Gastroesophageal sphincter (tissue), 4 donors: ENCODE data around the gene KRTAP9-2. TPM values are rescaled to one million over a fixed set of nuclear protein-coding genes. Genes with fewer than 3 reads are reported as not detected.
"Not testable (repeated sequence)": the region's sequence is repeated elsewhere in the genome, so short reads cannot be mapped to it uniquely, and the experiment has no call there.

ENCODE experiments used
- ATAC-seq: fragments of 150-250 bp; one replicate; pipeline ENCODE4 v1.9.1; 2016; ENCODE audit warnings: mild to moderate bottlenecking, moderate library complexity
- H3K27ac ChIP-seq, 4 donors: fragments of 200-600 bp; sonication (generic) in 3 of 4; 1 replicate in 3 of 4; 2 replicates in 1 of 4; pipeline ENCODE4 v1.5.1; 2016 to 2019
- H3K27me3 ChIP-seq: fragments of 200-600 bp; sonication (generic); one replicate; pipeline ENCODE4 v1.5.1; 2019
- H3K36me3 ChIP-seq, 2 donors: fragments of 200-600 bp; sonication (generic); one replicate each; pipeline ENCODE4 v1.5.1; 2019; ENCODE audit warnings: control low read depth in 1 of 2
- H3K4me1 ChIP-seq, 3 donors: fragments of 200-600 bp; sonication (generic); 1 replicate in 2 of 3; 2 replicates in 1 of 3; pipeline ENCODE4 v1.5.1; 2016 to 2019; ENCODE audit warnings: control low read depth in 2 of 3
- H3K4me3 ChIP-seq, 2 donors: fragments of 200-600 bp; sonication (generic); one replicate each; pipeline ENCODE4 v1.5.1; 2019; ENCODE audit warnings: mild to moderate bottlenecking in 1 of 2, moderate library complexity in 1 of 2
- H3K9me3 ChIP-seq, 3 donors: fragments of 200-600 bp; sonication (generic); one replicate each; pipeline ENCODE4 v1.5.1; 2017 to 2019; ENCODE audit warnings: control low read depth in 2 of 3
- EP300 ChIP-seq: sonication (generic); formaldehyde crosslinking; IDR thresholded peaks from one replicate; pipeline ENCODE4 v1.6.1; 2017; ENCODE audit warnings: antibody characterized with exemption, mild to moderate bottlenecking
- POLR2A ChIP-seq, 2 donors: fragments of 450-650 bp; IDR thresholded peaks; one replicate each; pipeline ENCODE4 v1.6.1; 2017; ENCODE audit warnings: antibody characterized with exemption in 2 of 2, mild to moderate bottlenecking in 2 of 2, moderate library complexity in 1 of 2
- POLR2AphosphoS5 ChIP-seq: sonication (generic); formaldehyde crosslinking; IDR thresholded peaks from one replicate; pipeline ENCODE4 v1.6.1; 2017; ENCODE audit warnings: antibody characterized with exemption
- WGBS, 2 donors: methylation state at CpG; one replicate each; pipeline ENCODE4 v1.1.5; 2018; ENCODE audit warnings: low coverage in 1 of 2; 5-methylcytosine and 5-hydroxymethylcytosine counted together
- total RNA-seq, 4 donors: library from RNA; depleted of rRNA; stranded (reverse); fragments of >200 nt; gene quantifications; one replicate each; pipeline ENCODE4 v1.1.0, GENCODE V29; 2016
- TF ChIP-seq, protein P1 (sequence below), 4 experiments: fragments of 200-600 bp in 2 of 4; fragments of 450-650 bp in 2 of 4; sonication (generic) in 1 of 4; IDR thresholded peaks; one replicate each; pipeline ENCODE4 v1.5.1; 2017 to 2019; ENCODE audit warnings: antibody characterized with exemption in 4 of 4, mild to moderate bottlenecking in 2 of 4, moderate library complexity in 2 of 4

Gene KRTAP9-2
- total RNA-seq, 4 donors from 2014 or later = not detected

DNA sequence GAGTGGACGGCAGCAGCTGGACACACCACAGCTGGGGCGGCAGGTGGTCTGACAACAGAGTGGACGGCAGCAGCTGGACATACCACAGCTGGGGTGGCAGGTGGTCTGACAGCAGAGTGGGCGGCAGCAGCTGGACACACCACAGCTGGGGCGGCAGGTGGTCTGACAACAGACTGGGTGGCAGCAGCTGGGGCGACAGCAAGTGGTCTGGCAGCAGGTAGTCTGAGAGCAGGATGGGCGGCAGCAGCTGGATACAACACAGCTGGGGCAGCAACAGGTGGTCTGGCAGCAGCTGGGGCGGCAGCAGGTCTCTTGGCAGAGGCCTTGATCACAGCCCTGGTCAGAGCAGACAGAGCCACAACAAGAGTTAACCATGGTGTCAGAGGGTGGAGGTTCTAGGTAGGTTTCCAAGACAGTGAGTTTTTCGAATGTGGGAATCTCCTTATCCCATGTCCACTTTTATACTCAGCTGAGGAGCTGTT, 41.9 kb upstream of the KRTAP9-2 start, which contains the start of gene KRTAP4-1:
Gene KRTAP4-1, minus strand, starts transcription at position 432 of the 482 bp plus-strand sequence. Its CDS starts 57 bp downstream, at position 375.
- H3K9me3 ChIP-seq = no peaks in the 10 kb centered on the region
- H3K4me3 ChIP-seq = no peak within 1 kb of the TSS
- ATAC-seq = no peak
- TF ChIP-seq POLR2AphosphoS5 (no peak), POLR2A (IDR thresholded peaks at IDR 0.05) (no peak), EP300 (no peak)
- TF ChIP-seq, protein P1, sequence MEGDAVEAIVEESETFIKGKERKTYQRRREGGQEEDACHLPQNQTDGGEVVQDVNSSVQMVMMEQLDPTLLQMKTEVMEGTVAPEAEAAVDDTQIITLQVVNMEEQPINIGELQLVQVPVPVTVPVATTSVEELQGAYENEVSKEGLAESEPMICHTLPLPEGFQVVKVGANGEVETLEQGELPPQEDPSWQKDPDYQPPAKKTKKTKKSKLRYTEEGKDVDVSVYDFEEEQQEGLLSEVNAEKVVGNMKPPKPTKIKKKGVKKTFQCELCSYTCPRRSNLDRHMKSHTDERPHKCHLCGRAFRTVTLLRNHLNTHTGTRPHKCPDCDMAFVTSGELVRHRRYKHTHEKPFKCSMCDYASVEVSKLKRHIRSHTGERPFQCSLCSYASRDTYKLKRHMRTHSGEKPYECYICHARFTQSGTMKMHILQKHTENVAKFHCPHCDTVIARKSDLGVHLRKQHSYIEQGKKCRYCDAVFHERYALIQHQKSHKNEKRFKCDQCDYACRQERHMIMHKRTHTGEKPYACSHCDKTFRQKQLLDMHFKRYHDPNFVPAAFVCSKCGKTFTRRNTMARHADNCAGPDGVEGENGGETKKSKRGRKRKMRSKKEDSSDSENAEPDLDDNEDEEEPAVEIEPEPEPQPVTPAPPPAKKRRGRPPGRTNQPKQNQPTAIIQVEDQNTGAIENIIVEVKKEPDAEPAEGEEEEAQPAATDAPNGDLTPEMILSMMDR (IDR thresholded peaks at IDR 0.05) = no peak
- H3K27ac ChIP-seq = no peak within 1 kb of the TSS
- H3K36me3 ChIP-seq = no peaks in the 10 kb centered on the region
- 0 to 23% methylated on average over 1 to 3 of the region's 9 CpGs for WGBS, 2 donors
- H3K27me3 ChIP-seq = peaks cover 22% of the 10 kb centered on the region
- no peaks in the 10 kb centered on the region for H3K4me1 ChIP-seq

DNA sequence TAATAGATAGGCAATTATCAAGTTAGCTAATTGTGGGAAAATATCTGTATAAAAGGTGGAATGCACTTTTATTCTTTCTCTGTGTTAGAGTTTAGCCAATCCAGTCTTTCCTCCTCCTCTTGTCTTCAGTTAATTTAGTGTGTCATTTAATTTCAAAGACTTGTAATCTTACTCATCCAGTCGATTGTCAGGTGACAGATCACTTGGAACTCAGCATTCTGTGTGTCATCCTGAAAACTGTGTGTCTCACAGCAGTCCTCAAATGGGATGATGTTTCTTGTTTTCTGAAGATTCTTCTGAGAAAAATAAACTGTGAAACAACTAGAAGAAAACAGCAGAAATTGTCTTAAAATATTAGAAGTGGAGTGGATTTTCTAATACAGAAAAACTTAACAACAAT, 41.4 kb upstream of the KRTAP9-2 start:
- no peaks in the 10 kb centered on the region for H3K4me1 ChIP-seq
- no peaks in the 10 kb centered on the region for H3K9me3 ChIP-seq
- peaks cover 27% of the 10 kb centered on the region for H3K27me3 ChIP-seq
- WGBS, 2 donors = 24% methylated on average over 1 of the region's 1 CpG; no CpG with 5 or more reads in 1 of the 2 donors
- no peak for ATAC-seq
- H3K36me3 ChIP-seq = no peaks in the 10 kb centered on the region
- H3K27ac ChIP-seq = no peak overlapping the region
- TF ChIP-seq EP300 (no peak), POLR2AphosphoS5 (no peak)
- H3K4me3 ChIP-seq = no peak overlapping the region

DNA sequence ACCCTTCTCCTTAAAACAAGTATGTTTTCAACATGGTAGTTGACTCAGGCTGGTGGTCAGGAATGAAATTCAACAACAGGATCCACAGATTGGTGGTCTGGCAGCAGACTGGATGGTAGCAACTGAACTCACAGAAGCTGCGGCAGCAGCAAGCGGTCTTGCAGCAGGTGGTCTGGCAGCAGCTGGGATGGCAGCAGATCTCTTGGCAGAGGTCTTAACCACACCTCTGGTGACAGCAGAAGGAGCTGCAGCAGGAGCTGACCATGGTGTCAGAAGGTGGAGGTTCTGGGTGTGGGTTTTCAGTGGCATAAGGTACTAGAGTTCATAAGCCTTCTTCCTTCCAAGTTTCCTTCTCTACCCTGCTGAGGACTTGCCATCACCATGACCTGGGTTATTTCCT, 39.6 kb upstream of the KRTAP9-2 start:
- Histone ChIP-seq H3K27me3 (peaks cover 32% of the 10 kb centered on the region), H3K27ac (no peak overlapping the region), H3K36me3 (no peaks in the 10 kb centered on the region), H3K4me1 (no peaks in the 10 kb centered on the region), H3K4me3 (no peak overlapping the region), H3K9me3 (no peaks in the 10 kb centered on the region)
- WGBS, 2 donors = 90% methylated on average over 2 of the region's 2 CpGs; no CpG with 5 or more reads in 1 of the 2 donors
- no peak for ATAC-seq
- TF ChIP-seq EP300 (no peak), POLR2AphosphoS5 (no peak)
- TF ChIP-seq, protein P1 (IDR thresholded peaks at IDR 0.05) = no peak

DNA sequence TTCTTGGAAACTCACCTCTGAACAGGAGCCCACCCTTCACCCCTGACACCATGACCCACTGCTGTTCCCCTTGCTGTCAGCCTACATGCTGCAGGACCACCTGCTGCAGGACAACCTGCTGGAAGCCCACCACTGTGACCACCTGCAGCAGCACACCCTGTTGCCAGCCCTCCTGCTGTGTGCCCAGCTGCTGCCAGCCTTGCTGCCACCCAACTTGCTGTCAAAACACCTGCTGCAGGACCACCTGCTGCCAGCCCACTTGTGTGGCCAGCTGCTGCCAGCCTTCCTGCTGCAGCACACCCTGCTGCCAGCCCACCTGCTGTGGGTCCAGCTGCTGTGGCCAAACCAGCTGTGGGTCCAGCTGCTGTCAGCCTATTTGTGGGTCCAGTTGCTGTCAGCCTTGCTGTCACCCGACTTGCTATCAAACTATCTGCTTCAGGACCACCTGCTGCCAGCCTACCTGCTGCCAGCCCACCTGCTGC, 36.6 kb upstream of the KRTAP9-2 start, which contains the start of gene KRTAP9-1:
Gene KRTAP9-1, plus strand, starts transcription at position 51 of the 482 bp plus-strand sequence. Its CDS starts 0 bp downstream, at position 51.
- H3K4me3 ChIP-seq, H3K4me1 ChIP-seq, ATAC-seq, H3K36me3 ChIP-seq, H3K27ac ChIP-seq, H3K9me3 ChIP-seq: not testable (repeated sequence)
- WGBS, 2 donors = no CpG with 5 or more reads among the region's 1 CpG
- H3K27me3 ChIP-seq = peaks cover 20% of the 10 kb centered on the region

DNA sequence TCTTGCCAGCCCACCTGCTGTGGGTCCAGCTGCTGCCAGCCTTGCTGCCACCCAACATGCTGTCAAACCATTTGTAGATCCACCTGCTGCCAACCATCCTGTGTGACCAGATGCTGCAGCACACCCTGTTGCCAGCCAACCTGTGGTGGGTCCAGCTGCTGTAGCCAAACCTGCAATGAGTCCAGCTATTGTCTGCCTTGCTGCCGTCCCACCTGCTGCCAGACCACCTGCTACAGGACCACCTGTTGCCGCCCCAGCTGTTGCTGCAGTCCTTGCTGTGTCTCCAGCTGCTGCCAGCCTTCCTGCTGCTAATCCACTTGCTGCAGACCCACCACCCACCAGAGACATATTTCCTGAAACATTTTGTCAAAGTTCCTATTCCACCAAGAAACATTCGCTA, 36.1 kb upstream of the KRTAP9-2 start:
- Histone ChIP-seq H3K27me3 (peaks cover 20% of the 10 kb centered on the region), H3K4me3 (no peak overlapping the region), H3K9me3 (no peaks in the 10 kb centered on the region), H3K27ac (no peak overlapping the region), H3K36me3 (no peaks in the 10 kb centered on the region), H3K4me1 (no peaks in the 10 kb centered on the region)
- 75 to 88% methylated on average over 1 to 2 of the region's 3 CpGs for WGBS, 2 donors
- no peak for ATAC-seq
- TF ChIP-seq, protein P1 (IDR thresholded peaks at IDR 0.05) = no peak
- TF ChIP-seq POLR2A (IDR thresholded peaks at IDR 0.05) (no peak), POLR2AphosphoS5 (no peak), EP300 (no peak)

DNA sequence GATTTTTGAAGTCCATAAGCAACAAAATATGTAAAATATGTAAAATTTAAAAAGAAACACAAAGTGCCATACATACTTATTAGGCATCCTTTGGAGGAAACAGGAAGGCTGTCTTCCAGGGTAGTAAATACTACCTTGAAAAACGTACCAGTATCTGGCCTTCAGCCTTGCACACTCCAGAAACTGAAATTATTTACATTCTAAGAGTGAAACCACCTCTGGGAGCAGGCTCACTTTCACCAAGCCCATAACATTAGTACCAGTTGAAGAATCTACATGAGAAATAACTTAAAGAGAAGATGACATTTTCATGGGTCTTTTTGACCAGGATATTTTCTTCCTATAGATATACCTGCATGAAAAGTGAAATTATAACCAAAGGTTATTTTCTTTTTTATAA, 30.4 kb upstream of the KRTAP9-2 start:
- TF ChIP-seq, protein P1 (IDR thresholded peaks at IDR 0.05) = no peak
- TF ChIP-seq POLR2AphosphoS5 (no peak), EP300 (no peak), POLR2A (IDR thresholded peaks at IDR 0.05) (no peak)
- Histone ChIP-seq H3K4me1 (no peaks in the 10 kb centered on the region), H3K9me3 (peaks cover 0 to 12% (median 0%) of the 10 kb centered on the region in 3 donors), H3K27me3 (no peaks in the 10 kb centered on the region), H3K36me3 (no peaks in the 10 kb centered on the region), H3K4me3 (no peak overlapping the region), H3K27ac (no peak overlapping the region)
- WGBS, 2 donors = 31 to 55% methylated on average over 1 of the region's 1 CpG
- ATAC-seq = no peak
